HEK293 (cell line): ENCODE results near the gene GALNT15.

Source experiments
- ATF2 ChIP-seq: fragments of 450-650 bp; formaldehyde crosslinking; IDR thresholded peaks from 2 replicates; pipeline ENCODE4 v1.5.1; 2016; ENCODE audit warnings: missing biosample characterization, missing genetic modification characterization, low read depth
- CTCF ChIP-seq: fragments of 450-650 bp; formaldehyde crosslinking; IDR thresholded peaks from 2 replicates; pipeline ENCODE4 v1.5.1; 2016; ENCODE audit warnings: missing biosample characterization, missing genetic modification characterization
- MYNN ChIP-seq: fragments of 450-650 bp; formaldehyde crosslinking; IDR thresholded peaks from 2 replicates; pipeline ENCODE4 v1.5.1; 2016; ENCODE audit warnings: missing biosample characterization, missing genetic modification characterization, borderline replicate concordance
- PATZ1 ChIP-seq: fragments of 450-650 bp; formaldehyde crosslinking; IDR thresholded peaks from 2 replicates; pipeline ENCODE4 v1.5.1; 2016; ENCODE audit warnings: missing biosample characterization, missing genetic modification characterization
- PRDM4 ChIP-seq: fragments of 450-650 bp; formaldehyde crosslinking; IDR thresholded peaks from 2 replicates; pipeline ENCODE4 v1.5.1; 2017; ENCODE audit warnings: missing biosample characterization, missing genetic modification characterization
- ZFP3 ChIP-seq: fragments of 450-650 bp; formaldehyde crosslinking; IDR thresholded peaks from 2 replicates; pipeline ENCODE4 v1.5.1; 2016; ENCODE audit warnings: low read depth, missing biosample characterization, missing genetic modification characterization
- ZNF184 ChIP-seq: fragments of 450-650 bp; IDR thresholded peaks from 2 replicates; pipeline ENCODE4 v1.5.1; 2018; ENCODE audit warnings: missing biosample characterization, mild to moderate bottlenecking, missing genetic modification characterization
- ZNF23 ChIP-seq: fragments of 450-650 bp; formaldehyde crosslinking; IDR thresholded peaks from 2 replicates; pipeline ENCODE4 v1.5.1; 2016; ENCODE audit warnings: missing biosample characterization, missing genetic modification characterization, borderline replicate concordance
- ZNF274 ChIP-seq, 2 experiments: fragments of 200-500 bp in 1 of 2; fragments of 450-650 bp in 1 of 2; sonication (Bioruptor generic) in 1 of 2; formaldehyde crosslinking in 1 of 2; IDR thresholded peaks; 2 replicates each; pipeline versions ENCODE4 v1.5.1 to v1.6.1; 2014 to 2016; ENCODE audit warnings: borderline replicate concordance in 1 of 2, inconsistent platforms in 1 of 2, low read length in 1 of 2, missing biosample characterization in 1 of 2, missing genetic modification characterization in 1 of 2
- ZSCAN5A ChIP-seq: fragments of 450-650 bp; formaldehyde crosslinking; IDR thresholded peaks from 2 replicates; pipeline ENCODE4 v1.5.1; 2016; ENCODE audit warnings: missing biosample characterization, missing genetic modification characterization

GRCh38 chr3:16240229-16241023, 65.9 kb downstream of the GALNT15 start:
- no peak for TF ChIP-seq ZSCAN5A
- TF ChIP-seq ATF2 (tag by site-specific recombination): no peak
- TF ChIP-seq ZNF23 (tag by site-specific recombination): no peak
- no peak for TF ChIP-seq CTCF
- no peak for TF ChIP-seq ZNF274 (IDR thresholded peaks at IDR 0.05; ENCODE audit: low read length)
- TF ChIP-seq ZNF274 (tag by site-specific recombination; IDR thresholded peaks at IDR 0.05; ENCODE audit: borderline replicate concordance): no peak
- TF ChIP-seq PATZ1: no peak
- TF ChIP-seq ZFP3 (tag by site-specific recombination): no peak
- TF ChIP-seq ZNF184 (tag by site-specific recombination): no peak
- TF ChIP-seq MYNN (tag by site-specific recombination): no peak
- TF ChIP-seq PRDM4 (tag by site-specific recombination): no peak
